Stimulated activated CD4-positive, alpha-beta T cell treated with anti-CD3 and anti-CD28 coated beads, TNF-alpha, amount 100 ng/mL, for 24 hours (primary cell): Measurements from ENCODE around the gene RPS6KB2.
A peak's percentile ranks its signal among the peaks of the same experiment; 100 is the strongest.
"Not testable (repeated sequence)": the region's sequence is repeated elsewhere in the genome, so short reads cannot be mapped to it uniquely, and the experiment has no call there.

Experiments
- DNase-seq, 3 experiments: peaks; one replicate each; pipeline ENCODE4 v3.0.0-alpha.2; 2020; ENCODE audit warnings: low read depth in 3 of 3

The RPS6KB2 gene

GRCh38 chr11:67442504-67443404 lies 14.5 kb downstream of the RPS6KB2 start:
- no peak for DNase-seq

GRCh38 chr11:67445515-67445914 lies 17.2 kb downstream of the RPS6KB2 start:
- DNase-seq: no peak

- DNase-seq: no peak
Measured at GRCh38 chr11:67448220-67448609, 19.9 kb downstream of the RPS6KB2 start.

GRCh38 chr11:67449116-67449844 lies 21.0 kb downstream of the RPS6KB2 start:
- no peak for DNase-seq

- DNase-seq: no peak
Measured at GRCh38 chr11:67450796-67451657, 22.7 kb downstream of the RPS6KB2 start.

- DNase-seq: no peak
Measured at GRCh38 chr11:67451658-67451976, 23.3 kb downstream of the RPS6KB2 start.

GRCh38 chr11:67452141-67452952 lies 24.1 kb downstream of the RPS6KB2 start, which contains the start of gene GPR152:
GPR152 (minus strand) TSS chr11:67452729; CDS start chr11:67452724, 5 bp downstream.
- DNase-seq: no peak

- DNase-seq: no peak
Measured at GRCh38 chr11:67453816-67454732, 25.8 kb downstream of the RPS6KB2 start.

GRCh38 chr11:67455054-67455453 lies 26.8 kb downstream of the RPS6KB2 start, which contains the start of gene CABP4:
CABP4 (plus strand) TSS chr11:67455354; CDS start chr11:67455424, 70 bp downstream.
- DNase-seq: no peak

GRCh38 chr11:67456068-67456705 lies 27.9 kb downstream of the RPS6KB2 start:
- DNase-seq: no peak

- no peak for DNase-seq
Measured at GRCh38 chr11:67457453-67457852, 29.2 kb downstream of the RPS6KB2 start.

GRCh38 chr11:67458266-67458665 lies 30.0 kb downstream of the RPS6KB2 start:
- no peak for DNase-seq

GRCh38 chr11:67463186-67463585 lies 34.9 kb downstream of the RPS6KB2 start:
- DNase-seq: no peak

- no peak for DNase-seq
Measured at GRCh38 chr11:67463680-67464410, 35.6 kb downstream of the RPS6KB2 start.

- peak; percentile 83 to 91 (median 84) for DNase-seq
Measured at GRCh38 chr11:67464411-67465188, 36.3 kb downstream of the RPS6KB2 start.

GRCh38 chr11:67465189-67465510 lies 36.9 kb downstream of the RPS6KB2 start:
- DNase-seq: no peak

GRCh38 chr11:67465530-67465929 lies 37.2 kb downstream of the RPS6KB2 start:
- DNase-seq: not testable (repeated sequence)

- DNase-seq: no peak
Measured at GRCh38 chr11:67466367-67466766, 38.1 kb downstream of the RPS6KB2 start.
